NCI-H2196 treated with DMSO at 0.1 percent for 48 hours (cell line): ENCODE results near the gene RAI1.

Experiments used
- DNase-seq: peaks from one replicate; lab custom pipeline; 2025; ENCODE audit not compliant: unreplicated experiment; lab: John Stamatoyannopoulos, UW

Gene RAI1

GRCh38 chr17:17698371-17698770 lies 17.1 kb downstream of the RAI1 start:
- no peak for DNase-seq

GRCh38 chr17:17698869-17699351 lies 17.7 kb downstream of the RAI1 start:
- no peak for DNase-seq

- no peak for DNase-seq
Observed at GRCh38 chr17:17699491-17699890, 18.2 kb downstream of the RAI1 start.

GRCh38 chr17:17700251-17700969 lies 19.2 kb downstream of the RAI1 start:
- DNase-seq = no peak

- no peak for DNase-seq
Observed at GRCh38 chr17:17701112-17701511, 19.9 kb downstream of the RAI1 start.

GRCh38 chr17:17701658-17702057 lies 20.4 kb downstream of the RAI1 start:
- no peak for DNase-seq

- DNase-seq = no peak
Observed at GRCh38 chr17:17702449-17703139, 21.3 kb downstream of the RAI1 start.

GRCh38 chr17:17703140-17703919 lies 22.1 kb downstream of the RAI1 start:
- DNase-seq = no peak

- no peak for DNase-seq
Observed at GRCh38 chr17:17704931-17705330, 23.7 kb downstream of the RAI1 start.

- no peak for DNase-seq
Observed at GRCh38 chr17:17706140-17707060, 25.1 kb downstream of the RAI1 start.

GRCh38 chr17:17708295-17708694 lies 27.0 kb downstream of the RAI1 start:
- DNase-seq = no peak

- no peak for DNase-seq
Observed at GRCh38 chr17:17708816-17709215, 27.6 kb downstream of the RAI1 start.

GRCh38 chr17:17709815-17710321 lies 28.6 kb downstream of the RAI1 start:
- no peak for DNase-seq

- DNase-seq = no peak
Observed at GRCh38 chr17:17710355-17710727, 29.1 kb downstream of the RAI1 start.

GRCh38 chr17:17710728-17711541 lies 29.7 kb downstream of the RAI1 start:
- no peak for DNase-seq

- DNase-seq = no peak
Observed at GRCh38 chr17:17711641-17712162, 30.4 kb downstream of the RAI1 start.

- no peak for DNase-seq
Observed at GRCh38 chr17:17712268-17712924, 31.1 kb downstream of the RAI1 start.

- DNase-seq = no peak
Observed at GRCh38 chr17:17713839-17714238, 32.6 kb downstream of the RAI1 start.
